K562 (cell line): ENCODE measurements around the gene LRRIQ4. TPM values are rescaled to one million over a fixed set of nuclear protein-coding genes. Genes with fewer than 3 reads are reported as not detected.
A peak's percentile ranks its signal among the peaks of the same experiment; 100 is the strongest.

Experiments used
- BRD4 ChIP-seq: fragments of 200-600 bp; sonication (generic); IDR thresholded peaks from 2 replicates; pipeline ENCODE4 v1.6.1; 2017; ENCODE audit warnings: inconsistent platforms
- GATA2 ChIP-seq: sonication (generic); formaldehyde crosslinking; IDR thresholded peaks from 2 replicates; pipeline ENCODE4 v1.4.0; 2020; ENCODE audit warnings: mild to moderate bottlenecking, missing genetic modification reagents
- GTF2F1 ChIP-seq: IDR thresholded peaks from 2 replicates; pipeline ENCODE4 v1.6.1; 2011; ENCODE audit warnings: low read depth, low read length, improper control_type of control experiment
- HDAC6 ChIP-seq: IDR thresholded peaks from 2 replicates; pipeline ENCODE4 v1.6.1; 2012; ENCODE audit warnings: low read depth, mild to moderate bottlenecking, control low read depth, inconsistent platforms, low read length, moderate library complexity
- KAT8 ChIP-seq: fragments of 450-650 bp; IDR thresholded peaks from 2 replicates; pipeline ENCODE4 v1.6.1; 2016; ENCODE audit warnings: low read depth, mild to moderate bottlenecking
- LCOR ChIP-seq: sonication (generic); formaldehyde crosslinking; IDR thresholded peaks from 2 replicates; pipeline ENCODE4 v1.8.0; 2022; ENCODE audit warnings: mild to moderate bottlenecking, missing genetic modification reagents
- NCOA2 ChIP-seq, 2 experiments: fragments of 450-650 bp; IDR thresholded peaks; 2 replicates each; pipeline ENCODE4 v1.6.1; 2018; ENCODE audit warnings: mild to moderate bottlenecking in 2 of 2, moderate library complexity in 1 of 2; ENCODE audit not compliant: partially characterized antibody in 2 of 2
- NFXL1 ChIP-seq: fragments of 450-650 bp; formaldehyde crosslinking; IDR thresholded peaks from 2 replicates; pipeline ENCODE4 v1.4.0; 2021; ENCODE audit warnings: mild to moderate bottlenecking
- NR0B1 ChIP-seq: fragments of 450-650 bp; IDR thresholded peaks from one replicate; pipeline ENCODE4 v1.6.1; 2018; ENCODE audit warnings: mild to moderate bottlenecking, moderate library complexity; ENCODE audit not compliant: partially characterized antibody
- NR2C1 ChIP-seq, 2 experiments: fragments of 450-650 bp; IDR thresholded peaks; 2 replicates each; pipeline ENCODE4 v1.6.1; 2017; ENCODE audit warnings: mild to moderate bottlenecking in 2 of 2, antibody characterized with exemption in 1 of 2, inconsistent platforms in 1 of 2, missing compliant biosample characterization in 1 of 2, missing genetic modification characterization in 1 of 2
- SIX5 ChIP-seq, 2 experiments: IDR thresholded peaks; 2 replicates each; pipeline ENCODE4 v1.6.1; 2011; ENCODE audit warnings: low read length in 2 of 2, borderline replicate concordance in 1 of 2, low read depth in 1 of 2, mild to moderate bottlenecking in 1 of 2, moderate library complexity in 1 of 2; ENCODE audit not compliant: insufficient read depth in 1 of 2
- SMAD2 ChIP-seq: fragments of 150-350 bp; IDR thresholded peaks from 2 replicates; pipeline ENCODE4 v1.6.1; 2014; ENCODE audit warnings: low read depth, mild to moderate bottlenecking, low read length
- SRF ChIP-seq, 2 experiments: fragments of 250-450, 450-650 bp in 1 of 2; sonication (Bioruptor Pico) in 1 of 2; sonication (generic) in 1 of 2; formaldehyde crosslinking; IDR thresholded peaks; 2 replicates each; pipeline versions ENCODE4 v1.5.0 to v1.5.1; 2020 to 2022; ENCODE audit warnings: mild to moderate bottlenecking in 1 of 2, missing genetic modification reagents in 1 of 2
- ZMIZ1 ChIP-seq, 2 experiments: fragments of 150-350 bp in 1 of 2; IDR thresholded peaks; 2 replicates each; pipeline ENCODE4 v1.6.1; 2012 to 2016; ENCODE audit warnings: low read depth in 2 of 2, low read length in 2 of 2, mild to moderate bottlenecking in 1 of 2, moderate library complexity in 1 of 2
- ZNF212 ChIP-seq: fragments of 450-650 bp; formaldehyde crosslinking; IDR thresholded peaks from 2 replicates; pipeline ENCODE4 v1.4.0; 2020; ENCODE audit warnings: mild to moderate bottlenecking
- ZNF398 ChIP-seq: fragments of 250-450 bp; sonication (Bioruptor Pico); IDR thresholded peaks from 2 replicates; pipeline ENCODE4 v1.8.0; 2021; ENCODE audit warnings: moderate library complexity, mild to moderate bottlenecking, inconsistent platforms
- polyA plus RNA-seq, 8 experiments: library from polyadenylated mRNA; depleted of rRNA in 4 of 8; stranded (reverse) in 5 of 8; unstranded in 3 of 8; fragments of >200 nt; fragmentation: Nextera tagmentation in 2 of 8; fragmentation: Illumina TruSeq in 1 of 8; extraction: Ambion mirVana in 2 of 8; extraction: Trizol in 1 of 8; gene quantifications; 2 replicates each; pipeline versions ENCODE4 v1.2.1 to v1.2.3, GENCODE V29; 2011 to 2014; ENCODE audit warnings: inconsistent platforms in 1 of 8, missing spikeins in 1 of 8
- total RNA-seq, 7 experiments: library from RNA; depleted of rRNA in 6 of 7; stranded (reverse); fragments of >200 nt in 6 of 7; fragmentation: Illumina TruSeq in 2 of 7; extraction: Trizol in 2 of 7; gene quantifications; 2 replicates each; pipeline versions ENCODE4 v1.2.1 to v1.2.3, GENCODE V29; 2011 to 2021; ENCODE audit warnings: low replicate concordance in 1 of 7
- TF ChIP-seq, protein P1 (sequence below), 2 experiments: fragments of 450-650 bp; IDR thresholded peaks; 2 replicates each; pipeline ENCODE4 v1.6.1; 2016
- TF ChIP-seq, protein P2 (sequence below), 2 experiments: IDR thresholded peaks; 2 replicates each; pipeline ENCODE4 v1.6.1; 2011; ENCODE audit warnings: borderline replicate concordance in 1 of 2, control low read depth in 1 of 2, low read depth in 1 of 2, low read length in 1 of 2, mild to moderate bottlenecking in 1 of 2, mixed read lengths in 1 of 2, moderate library complexity in 1 of 2; ENCODE audit not compliant: insufficient read depth in 1 of 2, insufficient read length in 1 of 2, poor library complexity in 1 of 2, severe bottlenecking in 1 of 2; ENCODE audit errors: extremely low read depth in 1 of 2

The LRRIQ4 gene
- total and polyA plus RNA-seq, 9 of the 15 experiments (the other 6 are each of a cell fraction or from before 2014, with no cell fraction given) = not detected

- TF ChIP-seq NR0B1 = no peak
- TF ChIP-seq BRD4 = peak; percentile 92
- no peak for TF ChIP-seq NFXL1
- TF ChIP-seq, protein P1, sequence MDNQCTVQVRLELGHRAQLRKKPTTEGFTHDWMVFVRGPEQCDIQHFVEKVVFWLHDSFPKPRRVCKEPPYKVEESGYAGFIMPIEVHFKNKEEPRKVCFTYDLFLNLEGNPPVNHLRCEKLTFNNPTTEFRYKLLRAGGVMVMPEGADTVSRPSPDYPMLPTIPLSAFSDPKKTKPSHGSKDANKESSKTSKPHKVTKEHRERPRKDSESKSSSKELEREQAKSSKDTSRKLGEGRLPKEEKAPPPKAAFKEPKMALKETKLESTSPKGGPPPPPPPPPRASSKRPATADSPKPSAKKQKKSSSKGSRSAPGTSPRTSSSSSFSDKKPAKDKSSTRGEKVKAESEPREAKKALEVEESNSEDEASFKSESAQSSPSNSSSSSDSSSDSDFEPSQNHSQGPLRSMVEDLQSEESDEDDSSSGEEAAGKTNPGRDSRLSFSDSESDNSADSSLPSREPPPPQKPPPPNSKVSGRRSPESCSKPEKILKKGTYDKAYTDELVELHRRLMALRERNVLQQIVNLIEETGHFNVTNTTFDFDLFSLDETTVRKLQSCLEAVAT (IDR thresholded peaks at IDR 0.05) = no peak
- no peak for TF ChIP-seq ZNF212 (CRISPR knock-in tag)
- TF ChIP-seq NCOA2 (IDR thresholded peaks at IDR 0.05; ENCODE audit: partially characterized antibody in 2 of 2) = no peak
- no peak for TF ChIP-seq HDAC6
- no peak for TF ChIP-seq SRF (CRISPR knock-in tag; IDR thresholded peaks at IDR 0.05)
- TF ChIP-seq GATA2 (CRISPR knock-in tag) = no peak
- TF ChIP-seq KAT8 = no peak
- no peak for TF ChIP-seq LCOR
- no peak for TF ChIP-seq ZMIZ1 (IDR thresholded peaks at IDR 0.05; ENCODE audit: low read depth in 2 of 2, low read length in 2 of 2)
- no peak for TF ChIP-seq SMAD2
- no peak for TF ChIP-seq ZNF398 (CRISPR knock-in tag)
- TF ChIP-seq NR2C1 (IDR thresholded peaks at IDR 0.05) = no peak
- TF ChIP-seq NR2C1 (tag; IDR thresholded peaks at IDR 0.05) = no peak
- TF ChIP-seq, protein P2, sequence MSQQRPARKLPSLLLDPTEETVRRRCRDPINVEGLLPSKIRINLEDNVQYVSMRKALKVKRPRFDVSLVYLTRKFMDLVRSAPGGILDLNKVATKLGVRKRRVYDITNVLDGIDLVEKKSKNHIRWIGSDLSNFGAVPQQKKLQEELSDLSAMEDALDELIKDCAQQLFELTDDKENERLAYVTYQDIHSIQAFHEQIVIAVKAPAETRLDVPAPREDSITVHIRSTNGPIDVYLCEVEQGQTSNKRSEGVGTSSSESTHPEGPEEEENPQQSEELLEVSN (IDR thresholded peaks at IDR 0.05; ENCODE audit: borderline replicate concordance in 1 of 2, extremely low read depth in 1 of 2, insufficient read depth in 1 of 2, insufficient read length in 1 of 2, low read depth in 1 of 2, low read length in 1 of 2, poor library complexity in 1 of 2, severe bottlenecking in 1 of 2) = peak in 1 of 2 experiments; percentile 26
- TF ChIP-seq SIX5 (IDR thresholded peaks at IDR 0.05; ENCODE audit: borderline replicate concordance in 1 of 2, insufficient read depth in 1 of 2, low read depth in 1 of 2, low read length in 2 of 2) = no peak
- no peak for TF ChIP-seq GTF2F1
Measured at GRCh38 chr3:169772305-169772896, 40.3 kb upstream of the LRRIQ4 start (continued).
